Endothelial cell (in vitro differentiated cells): ENCODE data around the gene NMU. TPM values are rescaled to one million over a fixed set of nuclear protein-coding genes. Genes with fewer than 3 reads are reported as not detected.

Experiments used
- DNase-seq: peaks from one replicate; pipeline ENCODE4 v3.0.0; 2021; ENCODE audit warnings: low spot score
- H3K27ac Mint-ChIP-seq: one replicate; pipeline ENCODE4 v1.8.0; 2021; ENCODE audit warnings: mixed read lengths, inconsistent platforms; ENCODE audit not compliant: unreplicated experiment
- H3K27me3 Mint-ChIP-seq: one replicate; pipeline ENCODE4 v1.8.0; 2021; ENCODE audit warnings: mild to moderate bottlenecking, moderate library complexity, mixed read lengths, inconsistent platforms; ENCODE audit not compliant: unreplicated experiment
- H3K36me3 Mint-ChIP-seq: one replicate; pipeline ENCODE4 v1.8.0; 2021; ENCODE audit warnings: mild to moderate bottlenecking, low read depth, mixed read lengths, inconsistent platforms; ENCODE audit not compliant: unreplicated experiment
- H3K4me1 Mint-ChIP-seq: one replicate; pipeline ENCODE4 v1.8.0; 2021; ENCODE audit warnings: mild to moderate bottlenecking, mixed read lengths, inconsistent platforms; ENCODE audit not compliant: unreplicated experiment
- H3K4me3 Mint-ChIP-seq: one replicate; pipeline ENCODE4 v1.8.0; 2021; ENCODE audit warnings: mild to moderate bottlenecking, mixed read lengths, inconsistent platforms; ENCODE audit not compliant: unreplicated experiment
- H3K9me3 Mint-ChIP-seq: one replicate; pipeline ENCODE4 v1.8.0; 2021; ENCODE audit warnings: mixed read lengths, inconsistent platforms; ENCODE audit not compliant: unreplicated experiment
- total RNA-seq: library from RNA; stranded (reverse); fragmentation: NEBNext Ultra II Directional; extraction: Animal tissue kit (Norgen Biotek cat#: 25700); gene quantifications from one replicate; pipeline ENCODE4 v1.2.1, GENCODE V29; 2021; ENCODE audit not compliant: unreplicated experiment
- TF ChIP-seq, protein P1 (sequence below): fragments of 200-600 bp; sonication (generic); IDR thresholded peaks from one replicate; pipeline ENCODE4 v1.5.0; 2021; ENCODE audit warnings: antibody characterized with exemption; ENCODE audit not compliant: unreplicated experiment

Gene NMU
- total RNA-seq, 1 donor from 2014 or later, result 6.3 TPM

DNA sequence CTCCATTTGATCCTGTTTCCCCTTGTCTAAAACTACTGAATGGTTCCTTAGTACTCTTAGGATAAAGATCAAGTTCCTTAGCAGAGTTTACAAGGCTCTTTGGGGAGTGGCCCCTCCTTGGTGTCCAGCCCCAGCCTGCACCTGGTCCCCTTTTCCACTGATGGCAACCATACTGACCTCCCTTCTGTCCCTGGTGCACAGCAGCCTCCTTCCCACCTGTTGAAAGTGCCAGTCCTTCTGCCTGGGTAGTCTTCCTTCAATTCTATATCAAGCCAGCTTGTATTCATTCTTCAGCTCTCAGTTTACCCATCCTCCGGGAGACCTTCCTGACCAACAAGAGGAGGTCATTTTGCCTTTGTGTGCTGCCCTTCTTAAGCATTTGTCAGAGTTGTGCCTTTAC is 30.4 kb upstream of the NMU start:
- Mint-ChIP-seq H3K36me3 (no peaks in the 10 kb centered on the region), H3K9me3 (no peaks in the 10 kb centered on the region), H3K4me1 (peaks cover 15% of the 10 kb centered on the region), H3K4me3 (no peak overlapping the region), H3K27ac (no peak overlapping the region), H3K27me3 (no peaks in the 10 kb centered on the region)
- no peak for DNase-seq
- TF ChIP-seq, protein P1, sequence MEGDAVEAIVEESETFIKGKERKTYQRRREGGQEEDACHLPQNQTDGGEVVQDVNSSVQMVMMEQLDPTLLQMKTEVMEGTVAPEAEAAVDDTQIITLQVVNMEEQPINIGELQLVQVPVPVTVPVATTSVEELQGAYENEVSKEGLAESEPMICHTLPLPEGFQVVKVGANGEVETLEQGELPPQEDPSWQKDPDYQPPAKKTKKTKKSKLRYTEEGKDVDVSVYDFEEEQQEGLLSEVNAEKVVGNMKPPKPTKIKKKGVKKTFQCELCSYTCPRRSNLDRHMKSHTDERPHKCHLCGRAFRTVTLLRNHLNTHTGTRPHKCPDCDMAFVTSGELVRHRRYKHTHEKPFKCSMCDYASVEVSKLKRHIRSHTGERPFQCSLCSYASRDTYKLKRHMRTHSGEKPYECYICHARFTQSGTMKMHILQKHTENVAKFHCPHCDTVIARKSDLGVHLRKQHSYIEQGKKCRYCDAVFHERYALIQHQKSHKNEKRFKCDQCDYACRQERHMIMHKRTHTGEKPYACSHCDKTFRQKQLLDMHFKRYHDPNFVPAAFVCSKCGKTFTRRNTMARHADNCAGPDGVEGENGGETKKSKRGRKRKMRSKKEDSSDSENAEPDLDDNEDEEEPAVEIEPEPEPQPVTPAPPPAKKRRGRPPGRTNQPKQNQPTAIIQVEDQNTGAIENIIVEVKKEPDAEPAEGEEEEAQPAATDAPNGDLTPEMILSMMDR, result no peak

GRCh38 chr4:55663145-55663544 is 27.0 kb upstream of the NMU start:
- peaks cover 15% of the 10 kb centered on the region for H3K4me1 Mint-ChIP-seq
- no peak overlapping the region for H3K4me3 Mint-ChIP-seq
- H3K36me3 Mint-ChIP-seq, result no peaks in the 10 kb centered on the region
- H3K27me3 Mint-ChIP-seq, result no peaks in the 10 kb centered on the region
- no peaks in the 10 kb centered on the region for H3K9me3 Mint-ChIP-seq
- H3K27ac Mint-ChIP-seq, result no peak overlapping the region
- TF ChIP-seq, protein P1, result no peak
- DNase-seq, result no peak

DNA sequence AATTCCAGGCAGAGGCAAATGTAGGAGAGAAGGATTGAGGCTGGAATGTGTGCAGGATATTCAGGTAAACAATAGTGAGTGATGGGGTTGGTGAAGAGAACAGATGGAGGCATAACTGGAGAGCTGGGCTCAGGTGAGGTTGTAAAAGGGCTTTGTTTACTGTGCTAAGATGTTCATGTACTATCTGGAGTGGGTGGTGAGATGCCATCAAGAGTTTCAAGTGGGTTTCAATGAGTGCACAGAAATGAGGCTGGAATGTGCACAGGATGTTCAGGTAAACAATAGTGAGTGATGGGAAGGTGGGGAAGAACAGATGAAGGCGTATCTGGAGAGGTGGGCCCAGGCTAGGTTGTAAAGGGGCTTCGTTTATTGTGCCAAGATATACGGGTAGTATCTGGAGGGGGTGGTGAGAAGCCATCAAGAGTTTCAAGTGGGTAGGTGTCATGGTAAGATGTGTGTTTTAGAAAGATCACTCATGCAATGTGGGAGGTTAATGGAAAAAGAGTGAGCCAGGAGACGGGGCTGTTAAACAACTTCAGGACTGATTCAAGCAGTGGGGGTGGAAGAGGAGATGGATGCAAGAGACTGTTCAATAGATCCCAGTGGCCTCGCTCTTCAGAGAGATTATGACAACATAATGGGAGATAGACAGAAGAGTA is 25.4 kb upstream of the NMU start:
- H3K27ac Mint-ChIP-seq, result no peak overlapping the region
- DNase-seq, result no peak
- H3K9me3 Mint-ChIP-seq, result no peaks in the 10 kb centered on the region
- H3K4me1 Mint-ChIP-seq, result peaks cover 7% of the 10 kb centered on the region
- H3K36me3 Mint-ChIP-seq, result no peaks in the 10 kb centered on the region
- H3K27me3 Mint-ChIP-seq, result no peaks in the 10 kb centered on the region
- TF ChIP-seq, protein P1, result no peak
- no peak overlapping the region for H3K4me3 Mint-ChIP-seq

GRCh38 chr4:55658657-55659056 is 22.6 kb upstream of the NMU start:
- TF ChIP-seq, protein P1, result no peak
- Mint-ChIP-seq H3K27ac (no peak overlapping the region), H3K36me3 (no peaks in the 10 kb centered on the region), H3K9me3 (no peaks in the 10 kb centered on the region), H3K27me3 (no peaks in the 10 kb centered on the region), H3K4me3 (no peak overlapping the region), H3K4me1 (no peaks in the 10 kb centered on the region)
- DNase-seq, result no peak

DNA sequence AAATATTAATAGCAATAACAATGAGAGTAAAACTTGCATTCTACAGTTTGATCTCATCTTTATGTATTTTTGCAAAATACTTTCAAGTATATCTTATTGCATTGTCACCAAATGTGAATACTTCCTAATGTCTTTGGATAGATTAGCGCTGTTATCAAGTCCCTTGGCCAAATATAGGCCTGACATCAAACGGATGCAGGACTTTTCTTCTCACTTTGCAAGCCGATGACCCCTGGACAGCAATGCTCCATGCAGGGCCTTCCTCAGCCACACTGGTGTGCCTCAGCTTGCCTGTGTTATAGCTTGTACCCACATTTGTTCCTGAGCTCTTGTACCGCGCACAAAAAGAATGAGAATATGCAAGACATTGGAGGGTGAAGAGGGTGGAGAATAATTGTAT is 18.0 kb upstream of the NMU start:
- no peaks in the 10 kb centered on the region for H3K27me3 Mint-ChIP-seq
- TF ChIP-seq, protein P1, result no peak
- peaks cover 7% of the 10 kb centered on the region for H3K4me1 Mint-ChIP-seq
- no peaks in the 10 kb centered on the region for H3K9me3 Mint-ChIP-seq
- no peak overlapping the region for H3K27ac Mint-ChIP-seq
- no peaks in the 10 kb centered on the region for H3K36me3 Mint-ChIP-seq
- H3K4me3 Mint-ChIP-seq, result no peak overlapping the region
- DNase-seq, result no peak
